GM12878 (cell line): ENCODE data around the gene STK11. TPM values are rescaled to one million over a fixed set of nuclear protein-coding genes. Genes with fewer than 3 reads are reported as not detected.

Experiments used
- BHLHE40 ChIP-seq, 2 experiments: fragments of 450-650 bp in 1 of 2; IDR thresholded peaks; 2 replicates each; pipeline ENCODE4 v1.6.1; 2011 to 2017; ENCODE audit warnings: low read depth in 2 of 2, borderline replicate concordance in 1 of 2, improper control_type of control experiment in 1 of 2, low read length in 1 of 2, mild to moderate bottlenecking in 1 of 2
- CEBPB ChIP-seq, 2 experiments: fragments of 150-350 bp in 1 of 2; IDR thresholded peaks; 2 replicates each; pipeline ENCODE4 v1.6.1; 2012 to 2014; ENCODE audit warnings: low read depth in 2 of 2, low read length in 2 of 2, borderline replicate concordance in 1 of 2, inconsistent platforms in 1 of 2
- EED ChIP-seq: sonication (generic); IDR thresholded peaks from 2 replicates; pipeline ENCODE4 v1.6.1; 2016; ENCODE audit warnings: antibody characterized with exemption, low read depth
- HCFC1 ChIP-seq: fragments of 150-350 bp; IDR thresholded peaks from 2 replicates; pipeline ENCODE4 v1.6.1; 2014; ENCODE audit warnings: low read length
- IKZF1 ChIP-seq: fragments of 450-650 bp; conservative IDR thresholded peaks from 2 replicates; pipeline ENCODE4 v1.6.1; 2017; ENCODE audit warnings: antibody characterized with exemption, mild to moderate bottlenecking
- NRF1 ChIP-seq: conservative IDR thresholded peaks from 2 replicates; pipeline ENCODE4 v1.6.1; 2011; ENCODE audit warnings: mild to moderate bottlenecking, low read depth, low read length, improper control_type of control experiment
- POLR2A ChIP-seq: IDR thresholded peaks from 2 replicates; pipeline ENCODE4 v1.6.1; 2011; ENCODE audit warnings: low read depth, mild to moderate bottlenecking, low read length
- RFX5 ChIP-seq: IDR thresholded peaks from 2 replicates; pipeline ENCODE4 v1.6.1; 2011; ENCODE audit warnings: low read depth, low read length, improper control_type of control experiment
- RUNX3 ChIP-seq: IDR thresholded peaks from 2 replicates; pipeline ENCODE4 v1.6.1; 2012; ENCODE audit warnings: low read length, inconsistent platforms
- TAF1 ChIP-seq: IDR thresholded peaks from 2 replicates; pipeline ENCODE4 v1.6.1; 2011; ENCODE audit warnings: mild to moderate bottlenecking, low read depth, low read length, borderline replicate concordance
- TCF3 ChIP-seq: IDR thresholded peaks from 2 replicates; pipeline ENCODE4 v1.6.1; 2012; ENCODE audit warnings: low read depth, mild to moderate bottlenecking, low read length, borderline replicate concordance; ENCODE audit not compliant: insufficient read depth
- ZNF24 ChIP-seq: fragments of 450-650 bp; IDR thresholded peaks from 2 replicates; pipeline ENCODE4 v1.6.1; 2017; ENCODE audit warnings: antibody characterized with exemption, mild to moderate bottlenecking
- polyA plus RNA-seq, 11 experiments: library from polyadenylated mRNA; depleted of rRNA in 4 of 11; unstranded in 6 of 11; stranded (reverse) in 5 of 11; fragments of >200 nt; fragmentation: Nextera tagmentation in 4 of 11; fragmentation: Illumina TruSeq in 1 of 11; extraction: Ambion mirVana in 4 of 11; extraction: Trizol in 1 of 11; gene quantifications; 1 replicate in 1 of 11; 2 replicates in 10 of 11; pipeline versions ENCODE4 v1.2.1 to v1.2.3, GENCODE V29; 2011 to 2016; ENCODE audit warnings: inconsistent platforms in 2 of 11, missing spikeins in 2 of 11, low read depth in 1 of 11
- total RNA-seq, 4 experiments: library from RNA; depleted of rRNA in 3 of 4; stranded (reverse); fragments of >200 nt in 3 of 4; fragmentation: Illumina TruSeq in 1 of 4; extraction: Trizol in 1 of 4; gene quantifications; 2 replicates each; pipeline versions ENCODE4 v1.2.1 to v1.2.3, GENCODE V29; 2013 to 2021
- TF ChIP-seq, protein P1 (sequence below): IDR thresholded peaks from 2 replicates; pipeline ENCODE4 v1.6.1; 2012; ENCODE audit warnings: low read depth, low read length, improper control_type of control experiment
- TF ChIP-seq, protein P2 (sequence below): fragments of 150-350 bp; IDR thresholded peaks from 2 replicates; pipeline ENCODE4 v1.6.1; 2014; ENCODE audit warnings: mild to moderate bottlenecking, low read depth, low read length
- TF ChIP-seq, protein P3 (sequence below), 3 experiments: IDR thresholded peaks in 2 of 3; conservative IDR thresholded peaks in 1 of 3; 2 replicates each; pipeline ENCODE4 v1.5.1; 2011; ENCODE audit warnings: low read depth in 3 of 3, low read length in 3 of 3, mild to moderate bottlenecking in 3 of 3, control low read depth in 2 of 3, moderate library complexity in 2 of 3, inconsistent platforms in 1 of 3, mixed read lengths in 1 of 3; ENCODE audit not compliant: control insufficient read depth in 2 of 3, insufficient read depth in 1 of 3; ENCODE audit errors: extremely low read depth in 1 of 3
- TF ChIP-seq, protein P4 (sequence below): fragments of 450-650 bp; IDR thresholded peaks from 2 replicates; pipeline ENCODE4 v1.6.1; 2017; ENCODE audit warnings: mild to moderate bottlenecking, low read depth, inconsistent platforms; ENCODE audit not compliant: poor library complexity, severe bottlenecking
- TF ChIP-seq, protein P5 (sequence below): IDR thresholded peaks from 2 replicates; pipeline ENCODE4 v1.6.1; 2012; ENCODE audit warnings: improper control_type of control experiment, low read depth, low read length; ENCODE audit not compliant: insufficient replicate concordance

Gene STK11
- total and polyA plus RNA-seq, 10 of the 15 experiments (the other 5 are each of a cell fraction or from before 2014, with no cell fraction given): 0.33 to 71.0 (median 23.8) TPM

DNA sequence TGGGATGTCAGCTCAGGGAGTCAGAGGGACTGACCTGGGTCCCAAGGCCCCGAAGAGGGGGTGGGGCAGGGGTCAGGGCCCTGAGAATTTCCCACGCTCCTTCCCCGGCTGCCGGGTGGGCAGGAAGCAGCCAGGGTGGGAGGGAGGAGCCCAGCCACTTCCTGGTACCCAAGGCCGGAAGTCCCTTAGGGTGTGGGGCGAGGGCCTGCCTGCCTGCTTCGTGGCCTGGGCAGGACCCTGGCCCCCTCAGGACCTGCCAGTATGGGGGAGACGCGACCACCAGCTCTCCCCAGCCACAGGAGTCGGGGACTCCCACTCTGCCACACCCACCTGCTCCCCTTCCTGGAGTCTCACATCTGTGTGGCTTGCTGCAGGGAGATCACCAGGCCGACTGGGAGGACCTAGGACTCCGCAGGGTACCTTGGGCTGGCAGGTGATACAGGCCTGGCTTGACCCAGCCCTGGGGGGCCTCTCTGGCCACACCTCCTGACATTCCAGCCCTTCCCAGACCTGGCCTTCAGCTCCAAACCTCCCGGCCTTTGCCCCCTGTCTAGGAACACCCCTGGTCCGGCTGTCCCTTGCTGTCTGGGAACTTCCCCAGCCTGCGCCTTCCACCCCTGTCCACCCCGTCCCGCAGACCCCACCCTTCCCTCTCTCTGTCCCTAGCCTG lies 53.8 kb downstream of the STK11 start (continued):
- peak; percentile 65 for TF ChIP-seq EED
- TF ChIP-seq, protein P1, sequence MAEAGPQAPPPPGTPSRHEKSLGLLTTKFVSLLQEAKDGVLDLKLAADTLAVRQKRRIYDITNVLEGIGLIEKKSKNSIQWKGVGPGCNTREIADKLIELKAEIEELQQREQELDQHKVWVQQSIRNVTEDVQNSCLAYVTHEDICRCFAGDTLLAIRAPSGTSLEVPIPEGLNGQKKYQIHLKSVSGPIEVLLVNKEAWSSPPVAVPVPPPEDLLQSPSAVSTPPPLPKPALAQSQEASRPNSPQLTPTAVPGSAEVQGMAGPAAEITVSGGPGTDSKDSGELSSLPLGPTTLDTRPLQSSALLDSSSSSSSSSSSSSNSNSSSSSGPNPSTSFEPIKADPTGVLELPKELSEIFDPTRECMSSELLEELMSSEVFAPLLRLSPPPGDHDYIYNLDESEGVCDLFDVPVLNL: no peak
- TF ChIP-seq RUNX3: no peak
- no peak for TF ChIP-seq TAF1
- TF ChIP-seq, protein P2, sequence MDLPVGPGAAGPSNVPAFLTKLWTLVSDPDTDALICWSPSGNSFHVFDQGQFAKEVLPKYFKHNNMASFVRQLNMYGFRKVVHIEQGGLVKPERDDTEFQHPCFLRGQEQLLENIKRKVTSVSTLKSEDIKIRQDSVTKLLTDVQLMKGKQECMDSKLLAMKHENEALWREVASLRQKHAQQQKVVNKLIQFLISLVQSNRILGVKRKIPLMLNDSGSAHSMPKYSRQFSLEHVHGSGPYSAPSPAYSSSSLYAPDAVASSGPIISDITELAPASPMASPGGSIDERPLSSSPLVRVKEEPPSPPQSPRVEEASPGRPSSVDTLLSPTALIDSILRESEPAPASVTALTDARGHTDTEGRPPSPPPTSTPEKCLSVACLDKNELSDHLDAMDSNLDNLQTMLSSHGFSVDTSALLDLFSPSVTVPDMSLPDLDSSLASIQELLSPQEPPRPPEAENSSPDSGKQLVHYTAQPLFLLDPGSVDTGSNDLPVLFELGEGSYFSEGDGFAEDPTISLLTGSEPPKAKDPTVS: no peak
- TF ChIP-seq RFX5: no peak; the same call in 1 of the 2 replicates
- TF ChIP-seq BHLHE40 (IDR thresholded peaks at IDR 0.05; ENCODE audit: borderline replicate concordance in 1 of 2, low read depth in 2 of 2, low read length in 1 of 2): peak in 1 of 2 experiments; percentile 58; a peak in 3 of 4 replicates
- TF ChIP-seq IKZF1: peak; percentile 93
- TF ChIP-seq POLR2A: peak; percentile 92
- TF ChIP-seq TCF3: peak; percentile 11; the same call in 1 of the 2 replicates
- no peak; the same call in 1 of the 2 replicates for TF ChIP-seq HCFC1
- TF ChIP-seq, protein P3, sequence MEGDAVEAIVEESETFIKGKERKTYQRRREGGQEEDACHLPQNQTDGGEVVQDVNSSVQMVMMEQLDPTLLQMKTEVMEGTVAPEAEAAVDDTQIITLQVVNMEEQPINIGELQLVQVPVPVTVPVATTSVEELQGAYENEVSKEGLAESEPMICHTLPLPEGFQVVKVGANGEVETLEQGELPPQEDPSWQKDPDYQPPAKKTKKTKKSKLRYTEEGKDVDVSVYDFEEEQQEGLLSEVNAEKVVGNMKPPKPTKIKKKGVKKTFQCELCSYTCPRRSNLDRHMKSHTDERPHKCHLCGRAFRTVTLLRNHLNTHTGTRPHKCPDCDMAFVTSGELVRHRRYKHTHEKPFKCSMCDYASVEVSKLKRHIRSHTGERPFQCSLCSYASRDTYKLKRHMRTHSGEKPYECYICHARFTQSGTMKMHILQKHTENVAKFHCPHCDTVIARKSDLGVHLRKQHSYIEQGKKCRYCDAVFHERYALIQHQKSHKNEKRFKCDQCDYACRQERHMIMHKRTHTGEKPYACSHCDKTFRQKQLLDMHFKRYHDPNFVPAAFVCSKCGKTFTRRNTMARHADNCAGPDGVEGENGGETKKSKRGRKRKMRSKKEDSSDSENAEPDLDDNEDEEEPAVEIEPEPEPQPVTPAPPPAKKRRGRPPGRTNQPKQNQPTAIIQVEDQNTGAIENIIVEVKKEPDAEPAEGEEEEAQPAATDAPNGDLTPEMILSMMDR (IDR thresholded peaks at IDR 0.05 in 2 of 3, conservative IDR thresholded peaks at IDR 0.05 in 1 of 3; ENCODE audit: control insufficient read depth in 2 of 3, extremely low read depth in 1 of 3, insufficient read depth in 1 of 3, low read depth in 3 of 3, low read length in 3 of 3): no peak
- TF ChIP-seq CEBPB (IDR thresholded peaks at IDR 0.05; ENCODE audit: borderline replicate concordance in 1 of 2, low read depth in 2 of 2, low read length in 2 of 2): no peak
- TF ChIP-seq NRF1: no peak
- TF ChIP-seq, protein P4, sequence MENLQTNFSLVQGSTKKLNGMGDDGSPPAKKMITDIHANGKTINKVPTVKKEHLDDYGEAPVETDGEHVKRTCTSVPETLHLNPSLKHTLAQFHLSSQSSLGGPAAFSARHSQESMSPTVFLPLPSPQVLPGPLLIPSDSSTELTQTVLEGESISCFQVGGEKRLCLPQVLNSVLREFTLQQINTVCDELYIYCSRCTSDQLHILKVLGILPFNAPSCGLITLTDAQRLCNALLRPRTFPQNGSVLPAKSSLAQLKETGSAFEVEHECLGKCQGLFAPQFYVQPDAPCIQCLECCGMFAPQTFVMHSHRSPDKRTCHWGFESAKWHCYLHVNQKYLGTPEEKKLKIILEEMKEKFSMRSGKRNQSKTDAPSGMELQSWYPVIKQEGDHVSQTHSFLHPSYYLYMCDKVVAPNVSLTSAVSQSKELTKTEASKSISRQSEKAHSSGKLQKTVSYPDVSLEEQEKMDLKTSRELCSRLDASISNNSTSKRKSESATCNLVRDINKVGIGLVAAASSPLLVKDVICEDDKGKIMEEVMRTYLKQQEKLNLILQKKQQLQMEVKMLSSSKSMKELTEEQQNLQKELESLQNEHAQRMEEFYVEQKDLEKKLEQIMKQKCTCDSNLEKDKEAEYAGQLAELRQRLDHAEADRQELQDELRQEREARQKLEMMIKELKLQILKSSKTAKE: no peak
- TF ChIP-seq, protein P5, sequence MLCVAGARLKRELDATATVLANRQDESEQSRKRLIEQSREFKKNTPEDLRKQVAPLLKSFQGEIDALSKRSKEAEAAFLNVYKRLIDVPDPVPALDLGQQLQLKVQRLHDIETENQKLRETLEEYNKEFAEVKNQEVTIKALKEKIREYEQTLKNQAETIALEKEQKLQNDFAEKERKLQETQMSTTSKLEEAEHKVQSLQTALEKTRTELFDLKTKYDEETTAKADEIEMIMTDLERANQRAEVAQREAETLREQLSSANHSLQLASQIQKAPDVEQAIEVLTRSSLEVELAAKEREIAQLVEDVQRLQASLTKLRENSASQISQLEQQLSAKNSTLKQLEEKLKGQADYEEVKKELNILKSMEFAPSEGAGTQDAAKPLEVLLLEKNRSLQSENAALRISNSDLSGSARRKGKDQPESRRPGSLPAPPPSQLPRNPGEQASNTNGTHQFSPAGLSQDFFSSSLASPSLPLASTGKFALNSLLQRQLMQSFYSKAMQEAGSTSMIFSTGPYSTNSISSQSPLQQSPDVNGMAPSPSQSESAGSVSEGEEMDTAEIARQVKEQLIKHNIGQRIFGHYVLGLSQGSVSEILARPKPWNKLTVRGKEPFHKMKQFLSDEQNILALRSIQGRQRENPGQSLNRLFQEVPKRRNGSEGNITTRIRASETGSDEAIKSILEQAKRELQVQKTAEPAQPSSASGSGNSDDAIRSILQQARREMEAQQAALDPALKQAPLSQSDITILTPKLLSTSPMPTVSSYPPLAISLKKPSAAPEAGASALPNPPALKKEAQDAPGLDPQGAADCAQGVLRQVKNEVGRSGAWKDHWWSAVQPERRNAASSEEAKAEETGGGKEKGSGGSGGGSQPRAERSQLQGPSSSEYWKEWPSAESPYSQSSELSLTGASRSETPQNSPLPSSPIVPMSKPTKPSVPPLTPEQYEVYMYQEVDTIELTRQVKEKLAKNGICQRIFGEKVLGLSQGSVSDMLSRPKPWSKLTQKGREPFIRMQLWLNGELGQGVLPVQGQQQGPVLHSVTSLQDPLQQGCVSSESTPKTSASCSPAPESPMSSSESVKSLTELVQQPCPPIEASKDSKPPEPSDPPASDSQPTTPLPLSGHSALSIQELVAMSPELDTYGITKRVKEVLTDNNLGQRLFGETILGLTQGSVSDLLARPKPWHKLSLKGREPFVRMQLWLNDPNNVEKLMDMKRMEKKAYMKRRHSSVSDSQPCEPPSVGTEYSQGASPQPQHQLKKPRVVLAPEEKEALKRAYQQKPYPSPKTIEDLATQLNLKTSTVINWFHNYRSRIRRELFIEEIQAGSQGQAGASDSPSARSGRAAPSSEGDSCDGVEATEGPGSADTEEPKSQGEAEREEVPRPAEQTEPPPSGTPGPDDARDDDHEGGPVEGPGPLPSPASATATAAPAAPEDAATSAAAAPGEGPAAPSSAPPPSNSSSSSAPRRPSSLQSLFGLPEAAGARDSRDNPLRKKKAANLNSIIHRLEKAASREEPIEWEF: peak; percentile 97
- no peak for TF ChIP-seq ZNF24
